HG03025 (cell line): ENCODE data around the gene CACNA1S.

Source experiments
- ATAC-seq: cut with Tn5 transposase; IDR thresholded peaks from one replicate; pipeline ENCODE4 v1.9.1; 2021; ENCODE audit warnings: mild to moderate bottlenecking, moderate library complexity; ENCODE audit not compliant: unreplicated experiment, low FRiP score

CACNA1S gene

DNA sequence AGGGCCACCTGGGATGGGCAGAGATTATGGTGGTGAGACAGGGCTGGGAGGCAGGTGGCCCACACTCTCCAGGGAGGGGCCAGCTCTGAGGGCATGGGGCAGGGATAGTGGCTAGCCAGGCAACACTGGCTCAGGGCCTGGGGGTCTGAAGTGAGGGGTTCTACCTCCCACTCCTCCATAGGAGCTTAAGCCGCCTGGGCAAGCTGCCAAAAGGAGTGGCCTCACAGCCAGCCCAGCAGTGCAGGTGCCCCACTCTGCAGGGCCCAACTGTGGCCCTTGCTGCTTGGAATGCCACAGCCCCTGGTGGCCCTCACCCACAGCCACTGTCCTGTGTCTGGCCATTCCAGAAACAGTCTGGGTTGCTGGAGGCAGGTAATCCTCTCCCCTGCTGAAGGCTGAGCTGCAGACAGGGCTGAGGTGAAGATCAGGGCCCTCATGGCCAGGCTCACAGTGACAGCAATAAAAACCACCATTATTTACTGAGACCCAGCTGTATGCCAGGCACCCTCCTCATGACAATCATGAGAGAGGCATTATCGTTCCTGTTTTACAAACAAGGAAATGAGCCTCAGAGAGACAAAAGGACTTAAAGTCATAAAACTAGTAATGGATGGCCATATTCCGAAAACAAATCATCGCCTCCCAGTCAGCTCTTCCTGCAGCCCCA lies 119.7 kb downstream of the CACNA1S start:
- no peak for ATAC-seq

DNA sequence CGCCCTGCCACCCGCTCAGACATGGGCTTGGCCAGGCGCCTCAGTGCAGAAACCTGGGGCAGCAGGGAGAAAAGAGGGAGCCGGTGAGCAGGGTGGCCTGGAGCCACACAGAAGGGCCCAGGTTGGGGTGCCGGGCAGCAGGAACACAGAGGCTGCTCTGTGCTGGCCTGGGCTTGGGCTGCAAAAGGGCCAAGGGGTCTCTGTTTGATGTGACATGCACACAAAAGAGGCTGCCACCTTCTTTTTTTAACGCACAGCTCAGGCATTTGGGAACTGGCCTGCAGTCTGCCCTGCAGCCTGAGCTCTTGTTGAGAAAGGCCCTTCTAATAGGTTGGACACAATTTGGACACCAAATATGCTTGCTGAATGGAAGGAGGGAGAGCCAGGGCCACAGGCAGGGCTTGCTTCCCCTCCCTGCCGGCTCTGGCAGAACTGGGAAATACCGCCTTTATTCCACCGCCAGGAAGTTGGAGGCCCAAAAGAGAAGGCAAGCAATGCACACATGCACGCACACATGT lies 121.1 kb downstream of the CACNA1S start:
- no peak for ATAC-seq

DNA sequence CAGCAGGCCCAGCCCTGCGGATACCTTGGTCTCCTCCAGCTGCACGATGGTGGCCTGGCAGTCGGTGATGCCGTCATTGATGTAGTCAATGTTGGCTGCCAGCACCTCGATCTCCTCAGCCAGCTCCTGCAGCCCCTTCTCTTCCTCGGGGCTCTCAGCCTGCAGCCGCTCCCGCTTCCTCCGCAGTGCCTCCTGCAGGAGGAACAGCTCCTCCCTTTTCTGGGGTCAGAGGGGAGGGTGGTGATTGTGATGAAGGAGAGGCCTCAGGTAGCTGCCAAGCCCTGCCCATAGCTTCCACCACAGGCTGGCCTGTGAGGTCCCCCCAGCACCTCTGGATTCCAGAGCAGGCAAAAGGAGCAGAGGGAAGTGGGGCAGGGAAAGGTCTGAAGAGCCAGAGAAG lies 122.1 kb downstream of the CACNA1S start:
- no peak for ATAC-seq
